22Rv1 (cell line): ENCODE measurements around the gene MAGI3.

ENCODE experiments used
- ZFX ChIP-seq: fragments of 450-650 bp; IDR thresholded peaks from 2 replicates; pipeline ENCODE4 v1.6.1; 2017; ENCODE audit warnings: antibody characterized with exemption, borderline replicate concordance
- TF ChIP-seq, protein P1 (sequence below): fragments of 450-650 bp; IDR thresholded peaks from 2 replicates; pipeline ENCODE4 v1.5.1; 2017; ENCODE audit warnings: mild to moderate bottlenecking

GRCh38 chr1:113434081-113434873, 44.0 kb downstream of the MAGI3 start:
- no peak for TF ChIP-seq ZFX
- TF ChIP-seq, protein P1, sequence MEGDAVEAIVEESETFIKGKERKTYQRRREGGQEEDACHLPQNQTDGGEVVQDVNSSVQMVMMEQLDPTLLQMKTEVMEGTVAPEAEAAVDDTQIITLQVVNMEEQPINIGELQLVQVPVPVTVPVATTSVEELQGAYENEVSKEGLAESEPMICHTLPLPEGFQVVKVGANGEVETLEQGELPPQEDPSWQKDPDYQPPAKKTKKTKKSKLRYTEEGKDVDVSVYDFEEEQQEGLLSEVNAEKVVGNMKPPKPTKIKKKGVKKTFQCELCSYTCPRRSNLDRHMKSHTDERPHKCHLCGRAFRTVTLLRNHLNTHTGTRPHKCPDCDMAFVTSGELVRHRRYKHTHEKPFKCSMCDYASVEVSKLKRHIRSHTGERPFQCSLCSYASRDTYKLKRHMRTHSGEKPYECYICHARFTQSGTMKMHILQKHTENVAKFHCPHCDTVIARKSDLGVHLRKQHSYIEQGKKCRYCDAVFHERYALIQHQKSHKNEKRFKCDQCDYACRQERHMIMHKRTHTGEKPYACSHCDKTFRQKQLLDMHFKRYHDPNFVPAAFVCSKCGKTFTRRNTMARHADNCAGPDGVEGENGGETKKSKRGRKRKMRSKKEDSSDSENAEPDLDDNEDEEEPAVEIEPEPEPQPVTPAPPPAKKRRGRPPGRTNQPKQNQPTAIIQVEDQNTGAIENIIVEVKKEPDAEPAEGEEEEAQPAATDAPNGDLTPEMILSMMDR, result no peak
